ENCODE data around the gene SLC16A14.

The SLC16A14 gene

GRCh38 chr2:230060672-230061293 is 7.9 kb downstream of the SLC16A14 start:
- DNase-seq (ENCODE audit: low read depth, low spot score): no peak
- ChIA-PET POLR2A (no interaction called here), CTCF (interaction anchor here (1.8 kb wide), 1 partner anchor 99 kb away, joined by 4 read pairs; no protein-coding TSS in a partner anchor)
- H3K4me3 ChIP-seq (ENCODE audit: low read depth, low read length): no peak overlapping the region
- TF ChIP-seq CTCF (IDR thresholded peaks at IDR 0.05; ENCODE audit: insufficient read depth, low read length, missing control alignments): no peak

- POLR2A ChIA-PET: no interaction called here
- H3K4me3 ChIP-seq (ENCODE audit: low read depth, low read length): no peak overlapping the region
- CTCF ChIA-PET: interaction anchor here (1.4 kb wide), 1 partner anchor 13 kb away, joined by 6 read pairs; no protein-coding TSS in a partner anchor
- no peak for TF ChIP-seq CTCF (IDR thresholded peaks at IDR 0.05; ENCODE audit: insufficient read depth, low read length, missing control alignments)
- DNase-seq (ENCODE audit: low read depth, low spot score): no peak
These were observed 14.8 kb downstream of the SLC16A14 start for GRCh38 chr2:230053753-230054478.

GRCh38 chr2:230052299-230052698 is 16.4 kb downstream of the SLC16A14 start:
- DNase-seq (ENCODE audit: low read depth, low spot score): no peak
- ChIA-PET CTCF (interaction anchor here (1.0 to 2.2 kb wide), 3 partner anchors 14 to 108 kb away, joined by 3 to 13 read pairs (median 3); no protein-coding TSS in a partner anchor), POLR2A (no interaction called here)
- TF ChIP-seq CTCF (IDR thresholded peaks at IDR 0.05; ENCODE audit: insufficient read depth, low read length, missing control alignments): no peak
- no peak overlapping the region for H3K4me3 ChIP-seq (ENCODE audit: low read depth, low read length)

- CTCF ChIA-PET: interaction anchor here (1.3 kb wide), 1 partner anchor 109 kb away, joined by 3 read pairs; no protein-coding TSS in a partner anchor
- TF ChIP-seq CTCF (IDR thresholded peaks at IDR 0.05; ENCODE audit: insufficient read depth, low read length, missing control alignments): no peak
- POLR2A ChIA-PET: no interaction called here
- no peak for DNase-seq (ENCODE audit: low read depth, low spot score)
- H3K4me3 ChIP-seq (ENCODE audit: low read depth, low read length): no peak overlapping the region
These were observed 18.6 kb downstream of the SLC16A14 start for GRCh38 chr2:230050136-230050535.

- no peak overlapping the region for H3K4me3 ChIP-seq (ENCODE audit: low read depth, low read length)
- CTCF ChIA-PET: interaction anchor here (0.9 to 1.0 kb wide), 2 partner anchors 19 to 40 kb away, joined by 3 to 5 read pairs; no protein-coding TSS in a partner anchor
- DNase-seq (ENCODE audit: low read depth, low spot score): no peak
- TF ChIP-seq CTCF (IDR thresholded peaks at IDR 0.05; ENCODE audit: insufficient read depth, low read length, missing control alignments): no peak
- POLR2A ChIA-PET: no interaction called here
These were observed 20.6 kb downstream of the SLC16A14 start for GRCh38 chr2:230048010-230048671.

GRCh38 chr2:230046491-230046890 is 22.2 kb downstream of the SLC16A14 start:
- CTCF ChIA-PET: no interaction called here
- POLR2A ChIA-PET: no interaction called here
- H3K4me3 ChIP-seq (ENCODE audit: low read depth, low read length): no peak overlapping the region
- DNase-seq (ENCODE audit: low read depth, low spot score): no peak
- TF ChIP-seq CTCF (IDR thresholded peaks at IDR 0.05; ENCODE audit: insufficient read depth, low read length, missing control alignments): no peak
